HepG2 (cell line): ENCODE results near the gene SYCE1. TPM values are rescaled to one million over a fixed set of nuclear protein-coding genes. Genes with fewer than 3 reads are reported as not detected.

Source experiments
- ARNT ChIP-seq: fragments of 450-650 bp; IDR thresholded peaks from 2 replicates; pipeline ENCODE4 v1.6.1; 2017
- BORCS8-MEF2B ChIP-seq: sonication (generic); formaldehyde crosslinking; IDR thresholded peaks from 2 replicates; pipeline ENCODE4 v1.8.0; 2022; ENCODE audit warnings: mild to moderate bottlenecking, missing genetic modification reagents
- FOXP4 ChIP-seq: sonication (generic); formaldehyde crosslinking; IDR thresholded peaks from 2 replicates; pipeline ENCODE4 v1.4.0; 2020; ENCODE audit warnings: missing genetic modification reagents
- GMEB1 ChIP-seq: sonication (generic); formaldehyde crosslinking; IDR thresholded peaks from 2 replicates; pipeline ENCODE4 v1.5.1; 2020; ENCODE audit warnings: missing genetic modification reagents, mild to moderate bottlenecking, borderline replicate concordance
- HIVEP1 ChIP-seq: sonication (generic); formaldehyde crosslinking; IDR thresholded peaks from 2 replicates; pipeline ENCODE4 v1.4.0; 2020; ENCODE audit warnings: mild to moderate bottlenecking, missing genetic modification reagents
- MIER2 ChIP-seq: IDR thresholded peaks from 2 replicates; pipeline ENCODE4 v1.6.1; 2016; ENCODE audit warnings: missing biosample characterization, missing genetic modification reagents
- RBAK ChIP-seq: sonication (generic); formaldehyde crosslinking; IDR thresholded peaks from 2 replicates; pipeline ENCODE4 v1.5.1; 2020; ENCODE audit warnings: mild to moderate bottlenecking, missing genetic modification reagents
- SNAPC4 ChIP-seq: sonication (generic); formaldehyde crosslinking; IDR thresholded peaks from 2 replicates; pipeline ENCODE4 v1.4.0; 2020; ENCODE audit warnings: mild to moderate bottlenecking, missing genetic modification reagents
- TCF7 ChIP-seq: sonication (generic); IDR thresholded peaks from 2 replicates; pipeline ENCODE4 v1.6.1; 2016; ENCODE audit warnings: antibody characterized with exemption, low read depth
- YY1 ChIP-seq: IDR thresholded peaks from 2 replicates; pipeline ENCODE4 v1.6.1; 2011; ENCODE audit warnings: low read length, low read depth, moderate library complexity, mild to moderate bottlenecking; ENCODE audit not compliant: insufficient read depth, insufficient replicate concordance
- ZNF687 ChIP-seq: sonication (generic); formaldehyde crosslinking; IDR thresholded peaks from 2 replicates; pipeline ENCODE4 v1.5.1; 2020; ENCODE audit warnings: mild to moderate bottlenecking, missing genetic modification reagents, moderate library complexity
- ZNF768 ChIP-seq: sonication (generic); formaldehyde crosslinking; IDR thresholded peaks from 2 replicates; pipeline ENCODE4 v1.4.0; 2020; ENCODE audit warnings: missing genetic modification reagents
- ZNF781 ChIP-seq: sonication (generic); formaldehyde crosslinking; IDR thresholded peaks from 2 replicates; pipeline ENCODE4 v1.5.1; 2020; ENCODE audit warnings: borderline replicate concordance, mild to moderate bottlenecking, missing genetic modification reagents; ENCODE audit errors: not compliant biosample characterization
- polyA plus RNA-seq, 8 experiments: library from polyadenylated mRNA; depleted of rRNA in 3 of 8; stranded (reverse) in 7 of 8; unstranded in 1 of 8; fragments of >200 nt; fragmentation: Illumina TruSeq in 4 of 8; extraction: Trizol in 4 of 8; gene quantifications; 2 replicates each; pipeline versions ENCODE4 v1.2.1 to v1.2.3, GENCODE V29; 2011 to 2016; ENCODE audit warnings: low read depth in 4 of 8, missing spikeins in 1 of 8, mixed read lengths in 1 of 8; ENCODE audit not compliant: insufficient read depth in 1 of 8
- total RNA-seq, 5 experiments: library from RNA; depleted of rRNA; stranded (reverse); fragments of >200 nt; fragmentation: Illumina TruSeq; extraction: Trizol; gene quantifications; 2 replicates each; pipeline ENCODE4 v1.2.3, GENCODE V29; 2016; ENCODE audit warnings: low read depth in 1 of 5

Gene SYCE1
- total and polyA plus RNA-seq, 2 of the 13 experiments (the other 11 are each of a cell fraction or from before 2014, with no cell fraction given): not detected

GRCh38 chr10:133520193-133520738 lies 45.1 kb downstream of the SYCE1 start (continued):
- 0 out of 2 replicates have a peak, but pooled peaks have one; percentile 45 for TF ChIP-seq SNAPC4 (CRISPR knock-in tag)
- TF ChIP-seq GMEB1: peak; percentile 78; the same call in 1 of the 2 replicates
- no peak for TF ChIP-seq ZNF781 (CRISPR knock-in tag)
- peak; percentile 79; the same call in 1 of the 2 replicates for TF ChIP-seq ZNF768 (CRISPR knock-in tag)
- TF ChIP-seq RBAK: 0 out of 2 replicates have a peak, but pooled peaks have one; percentile 15
- TF ChIP-seq BORCS8-MEF2B (CRISPR knock-in tag): peak; percentile 71; the same call in 1 of the 2 replicates
- peak; percentile 73 for TF ChIP-seq HIVEP1 (CRISPR knock-in tag)
- TF ChIP-seq TCF7: no peak
- TF ChIP-seq YY1: peak; percentile 77
- TF ChIP-seq ZNF687 (CRISPR knock-in tag): peak; percentile 93
- no peak for TF ChIP-seq ARNT
- TF ChIP-seq FOXP4 (CRISPR knock-in tag): peak; percentile 40; the same call in 1 of the 2 replicates
- TF ChIP-seq MIER2 (CRISPR knock-in tag): peak; percentile 81
